Kasumi-1 (cell line): Measurements from ENCODE around the gene RTN1.
"Not testable (repeated sequence)": the region's sequence is repeated elsewhere in the genome, so short reads cannot be mapped to it uniquely, and the experiment has no call there.

Source experiments
- DNase-seq, 2 experiments: peaks; one replicate each; lab custom pipeline; 2025; lab: John Stamatoyannopoulos, UW

Gene RTN1

GRCh38 chr14:59704054-59704645 is 166.4 kb downstream of the RTN1 start:
- no peak for DNase-seq

- peak; percentile 49 to 53 for DNase-seq
Observed at GRCh38 chr14:59699442-59699841, 171.1 kb downstream of the RTN1 start.

- DNase-seq = no peak
Observed at GRCh38 chr14:59698793-59699192, 171.8 kb downstream of the RTN1 start.

GRCh38 chr14:59695198-59695597 is 175.4 kb downstream of the RTN1 start:
- DNase-seq = no peak

- no peak for DNase-seq
Observed at GRCh38 chr14:59691266-59691665, 179.3 kb downstream of the RTN1 start.

- DNase-seq = no peak
Observed at GRCh38 chr14:59690426-59690825, 180.2 kb downstream of the RTN1 start.

GRCh38 chr14:59688224-59689170 is 182.1 kb downstream of the RTN1 start:
- DNase-seq = peak; percentile 65 to 75

- no peak for DNase-seq
Observed at GRCh38 chr14:59687663-59688062, 182.9 kb downstream of the RTN1 start.

GRCh38 chr14:59679872-59680271 is 190.7 kb downstream of the RTN1 start:
- DNase-seq = no peak

- no peak for DNase-seq
Observed at GRCh38 chr14:59678352-59678751, 192.2 kb downstream of the RTN1 start.

- DNase-seq = no peak
Observed at GRCh38 chr14:59677771-59678231, 192.8 kb downstream of the RTN1 start.

- DNase-seq = no peak
Observed at GRCh38 chr14:59675394-59675793, 195.2 kb downstream of the RTN1 start.

- no peak for DNase-seq
Observed at GRCh38 chr14:59664741-59665140, 205.8 kb downstream of the RTN1 start.

GRCh38 chr14:59657769-59658168 is 212.8 kb downstream of the RTN1 start:
- DNase-seq = no peak

GRCh38 chr14:59656473-59656872 is 214.1 kb downstream of the RTN1 start:
- no peak for DNase-seq

- DNase-seq = not testable (repeated sequence)
Observed at GRCh38 chr14:59654131-59654530, 216.4 kb downstream of the RTN1 start.

- not testable (repeated sequence) for DNase-seq
Observed at GRCh38 chr14:59646832-59647231, 223.7 kb downstream of the RTN1 start.

GRCh38 chr14:59638885-59639284 is 231.7 kb downstream of the RTN1 start:
- DNase-seq = no peak

GRCh38 chr14:59634617-59635016 is 236.0 kb downstream of the RTN1 start:
- DNase-seq = no peak

- no peak for DNase-seq
Observed at GRCh38 chr14:59633486-59633885, 237.1 kb downstream of the RTN1 start.

- DNase-seq = peak; percentile 33 to 46
Observed at GRCh38 chr14:59632381-59632780, 238.2 kb downstream of the RTN1 start.

- peak in 1 of 2 experiments; percentile 16 for DNase-seq
Observed at GRCh38 chr14:59631237-59631636, 239.3 kb downstream of the RTN1 start.

GRCh38 chr14:59630288-59630963 is 240.2 kb downstream of the RTN1 start:
- DNase-seq = no peak
